Measurements from ENCODE around the gene MYOCOS.

GRCh38 chr1:171590022-171590421 is 32.0 kb upstream of the MYOCOS start:
- TF ChIP-seq CTCF (IDR thresholded peaks at IDR 0.05; ENCODE audit: insufficient read depth, low read length) (no peak), POLR2AphosphoS5 (IDR thresholded peaks at IDR 0.05; ENCODE audit: low read depth) (no peak), REST (IDR thresholded peaks at IDR 0.05; ENCODE audit: insufficient replicate concordance, low read depth) (no peak), SPI1 (IDR thresholded peaks at IDR 0.05; ENCODE audit: borderline replicate concordance, low read depth) (no peak)
